GM12878 (cell line): ENCODE measurements around the gene REPIN1. TPM values are rescaled to one million over a fixed set of nuclear protein-coding genes. Genes with fewer than 3 reads are reported as not detected.
A peak's percentile ranks its signal among the peaks of the same experiment; 100 is the strongest.

Experiments
- BCL11A ChIP-seq: IDR thresholded peaks from 2 replicates; pipeline ENCODE4 v1.6.1; 2011; ENCODE audit warnings: low read depth, low read length
- FOS ChIP-seq: IDR thresholded peaks from 3 replicates; pipeline ENCODE4 v1.6.1; 2011; ENCODE audit warnings: borderline replicate concordance; ENCODE audit not compliant: insufficient read length; ENCODE audit errors: extremely low read depth
- HDAC6 ChIP-seq: fragments of 200-600 bp; sonication (generic); IDR thresholded peaks from one replicate; pipeline ENCODE4 v1.8.0; 2017; ENCODE audit warnings: antibody characterized with exemption; ENCODE audit not compliant: unreplicated experiment
- LARP7 ChIP-seq: fragments of 450-650 bp; IDR thresholded peaks from 2 replicates; pipeline ENCODE4 v1.6.1; 2017; ENCODE audit warnings: mild to moderate bottlenecking
- MTA2 ChIP-seq: fragments of 450-650 bp; IDR thresholded peaks from 2 replicates; pipeline ENCODE4 v1.6.1; 2016; ENCODE audit warnings: low read depth, mild to moderate bottlenecking, moderate library complexity
- NFXL1 ChIP-seq: fragments of 450-650 bp; IDR thresholded peaks from 2 replicates; pipeline ENCODE4 v1.6.1; 2017; ENCODE audit warnings: antibody characterized with exemption, mild to moderate bottlenecking, borderline replicate concordance
- NFYA ChIP-seq: IDR thresholded peaks from 2 replicates; pipeline ENCODE4 v1.6.1; 2011; ENCODE audit warnings: low read depth, mild to moderate bottlenecking, low read length, improper control_type of control experiment, borderline replicate concordance
- NFYB ChIP-seq: IDR thresholded peaks from 2 replicates; pipeline ENCODE4 v1.6.1; 2011; ENCODE audit warnings: low read depth, mild to moderate bottlenecking, low read length, improper control_type of control experiment, moderate library complexity; ENCODE audit not compliant: insufficient read depth
- NR2C1 ChIP-seq: fragments of 450-650 bp; IDR thresholded peaks from 2 replicates; pipeline ENCODE4 v1.6.1; 2017; ENCODE audit warnings: antibody characterized with exemption, mild to moderate bottlenecking, moderate library complexity
- PAX5 ChIP-seq: IDR thresholded peaks from 2 replicates; pipeline ENCODE4 v1.6.1; 2011; ENCODE audit warnings: low read depth, low read length, borderline replicate concordance
- POLR2AphosphoS2 ChIP-seq: IDR thresholded peaks from 2 replicates; pipeline ENCODE4 v1.6.1; 2011; ENCODE audit warnings: low read depth, mild to moderate bottlenecking, low read length, improper control_type of control experiment, moderate library complexity
- RUNX3 ChIP-seq: IDR thresholded peaks from 2 replicates; pipeline ENCODE4 v1.6.1; 2012; ENCODE audit warnings: low read length, inconsistent platforms
- SIX5 ChIP-seq: IDR thresholded peaks from 2 replicates; pipeline ENCODE4 v1.6.1; 2011; ENCODE audit warnings: mild to moderate bottlenecking, low read depth, low read length, moderate library complexity; ENCODE audit not compliant: severe bottlenecking
- SREBF2 ChIP-seq: IDR thresholded peaks from 2 replicates; pipeline ENCODE4 v1.6.1; 2012; ENCODE audit warnings: mild to moderate bottlenecking, low read length
- TAF1 ChIP-seq: IDR thresholded peaks from 2 replicates; pipeline ENCODE4 v1.6.1; 2011; ENCODE audit warnings: mild to moderate bottlenecking, low read depth, low read length, borderline replicate concordance
- ZNF217 ChIP-seq: fragments of 450-650 bp; IDR thresholded peaks from 2 replicates; pipeline ENCODE4 v1.6.1; 2017; ENCODE audit warnings: antibody characterized with exemption, mild to moderate bottlenecking
- ZNF384 ChIP-seq: IDR thresholded peaks from 2 replicates; pipeline ENCODE4 v1.6.1; 2012; ENCODE audit warnings: low read depth, mild to moderate bottlenecking, low read length, improper control_type of control experiment, borderline replicate concordance
- polyA plus RNA-seq, 11 experiments: library from polyadenylated mRNA; depleted of rRNA in 4 of 11; unstranded in 6 of 11; stranded (reverse) in 5 of 11; fragments of >200 nt; fragmentation: Nextera tagmentation in 4 of 11; fragmentation: Illumina TruSeq in 1 of 11; extraction: Ambion mirVana in 4 of 11; extraction: Trizol in 1 of 11; gene quantifications; 1 replicate in 1 of 11; 2 replicates in 10 of 11; pipeline versions ENCODE4 v1.2.1 to v1.2.3, GENCODE V29; 2011 to 2016; ENCODE audit warnings: inconsistent platforms in 2 of 11, missing spikeins in 2 of 11, low read depth in 1 of 11
- total RNA-seq, 4 experiments: library from RNA; depleted of rRNA in 3 of 4; stranded (reverse); fragments of >200 nt in 3 of 4; fragmentation: Illumina TruSeq in 1 of 4; extraction: Trizol in 1 of 4; gene quantifications; 2 replicates each; pipeline versions ENCODE4 v1.2.1 to v1.2.3, GENCODE V29; 2013 to 2021
- TF ChIP-seq, protein P1 (sequence below): fragments of 150-350 bp; IDR thresholded peaks from 2 replicates; pipeline ENCODE4 v1.6.1; 2014; ENCODE audit warnings: mild to moderate bottlenecking, low read depth, low read length

The REPIN1 gene
- total and polyA plus RNA-seq, 10 of the 15 experiments (the other 5 are each of a cell fraction or from before 2014, with no cell fraction given): 5.1 to 172 (median 76.9) TPM

GRCh38 chr7:150322833-150323681 lies 45.6 kb upstream of the REPIN1 start, which contains the start of the genes ACTR3C and LRRC61 (continued):
- TF ChIP-seq POLR2AphosphoS2 (0 out of 2 replicates have a peak, but pooled peaks have one; percentile 34), NFYB (no peak), SIX5 (no peak), ZNF384 (no peak), HDAC6 (no peak), NR2C1 (peak; percentile 71), MTA2 (no peak), RUNX3 (peak; percentile 61), LARP7 (peak; percentile 63), ZNF217 (0 out of 2 replicates have a peak, but pooled peaks have one; percentile 57), TAF1 (peak; percentile 81), BCL11A (no peak; the same call in 1 of the 2 replicates), PAX5 (peak; percentile 79; the same call in 1 of the 2 replicates), SREBF2 (no peak), FOS (no peak), NFXL1 (no peak), NFYA (no peak)
- TF ChIP-seq, protein P1, sequence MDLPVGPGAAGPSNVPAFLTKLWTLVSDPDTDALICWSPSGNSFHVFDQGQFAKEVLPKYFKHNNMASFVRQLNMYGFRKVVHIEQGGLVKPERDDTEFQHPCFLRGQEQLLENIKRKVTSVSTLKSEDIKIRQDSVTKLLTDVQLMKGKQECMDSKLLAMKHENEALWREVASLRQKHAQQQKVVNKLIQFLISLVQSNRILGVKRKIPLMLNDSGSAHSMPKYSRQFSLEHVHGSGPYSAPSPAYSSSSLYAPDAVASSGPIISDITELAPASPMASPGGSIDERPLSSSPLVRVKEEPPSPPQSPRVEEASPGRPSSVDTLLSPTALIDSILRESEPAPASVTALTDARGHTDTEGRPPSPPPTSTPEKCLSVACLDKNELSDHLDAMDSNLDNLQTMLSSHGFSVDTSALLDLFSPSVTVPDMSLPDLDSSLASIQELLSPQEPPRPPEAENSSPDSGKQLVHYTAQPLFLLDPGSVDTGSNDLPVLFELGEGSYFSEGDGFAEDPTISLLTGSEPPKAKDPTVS: peak; percentile 89; the same call in 1 of the 2 replicates
